Measurements from ENCODE around the gene BTBD17. TPM values are rescaled to one million over a fixed set of nuclear protein-coding genes. Genes with fewer than 3 reads are reported as not detected.

The BTBD17 gene
- total and polyA plus RNA-seq, 2 experiments from 2014 or later, result 1.9 to 5.0 TPM

GRCh38 chr17:74367206-74367605 is 5.5 kb upstream of the BTBD17 start, which contains the start of gene GPR142:
TSS of gene GPR142 (plus strand) at chr17:74367506. CDS start at chr17:74369541, 2,035 bp downstream.
- Mint-ChIP-seq H3K4me1 (peaks cover 22% of the 10 kb centered on the region), H3K9me3 (no peaks in the 10 kb centered on the region), H3K27ac (no peak within 1 kb of the TSS), H3K27me3 (ENCODE audit: insufficient read depth, low read depth, poor library complexity) (peaks cover 16% of the 10 kb centered on the region), H3K36me3 (ENCODE audit: low read depth) (no peaks in the 10 kb centered on the region), H3K4me3 (no peak within 1 kb of the TSS)
- no peak within 1 kb of the TSS for H3K4me3 ChIP-seq
- no peak within 1 kb of the TSS for H3K4me2 ChIP-seq
- H3K4me1 ChIP-seq (ENCODE audit: insufficient read depth), result peaks cover 7% of the 10 kb centered on the region
- H3K9me2 ChIP-seq (ENCODE audit: insufficient read depth), result no peaks in the 10 kb centered on the region
- H3F3A ChIP-seq (replicated peaks; ENCODE audit: low read depth), result no peaks in the 10 kb centered on the region
- no peak within 1 kb of the TSS for H2AFZ ChIP-seq
- no peaks in the 10 kb centered on the region for H4K20me1 ChIP-seq (replicated peaks; ENCODE audit: insufficient read depth)
- no peaks in the 10 kb centered on the region for H3K36me3 ChIP-seq (ENCODE audit: insufficient read depth)
- no peak for ATAC-seq
- DNase-seq (ENCODE audit: low spot score), result no peak
- H3K79me2 ChIP-seq (replicated peaks; ENCODE audit: insufficient read depth), result no peaks in the 10 kb centered on the region
- no peak for TF ChIP-seq POLR2AphosphoS5 (IDR thresholded peaks at IDR 0.05; ENCODE audit: low read depth)
- TF ChIP-seq, protein P1, sequence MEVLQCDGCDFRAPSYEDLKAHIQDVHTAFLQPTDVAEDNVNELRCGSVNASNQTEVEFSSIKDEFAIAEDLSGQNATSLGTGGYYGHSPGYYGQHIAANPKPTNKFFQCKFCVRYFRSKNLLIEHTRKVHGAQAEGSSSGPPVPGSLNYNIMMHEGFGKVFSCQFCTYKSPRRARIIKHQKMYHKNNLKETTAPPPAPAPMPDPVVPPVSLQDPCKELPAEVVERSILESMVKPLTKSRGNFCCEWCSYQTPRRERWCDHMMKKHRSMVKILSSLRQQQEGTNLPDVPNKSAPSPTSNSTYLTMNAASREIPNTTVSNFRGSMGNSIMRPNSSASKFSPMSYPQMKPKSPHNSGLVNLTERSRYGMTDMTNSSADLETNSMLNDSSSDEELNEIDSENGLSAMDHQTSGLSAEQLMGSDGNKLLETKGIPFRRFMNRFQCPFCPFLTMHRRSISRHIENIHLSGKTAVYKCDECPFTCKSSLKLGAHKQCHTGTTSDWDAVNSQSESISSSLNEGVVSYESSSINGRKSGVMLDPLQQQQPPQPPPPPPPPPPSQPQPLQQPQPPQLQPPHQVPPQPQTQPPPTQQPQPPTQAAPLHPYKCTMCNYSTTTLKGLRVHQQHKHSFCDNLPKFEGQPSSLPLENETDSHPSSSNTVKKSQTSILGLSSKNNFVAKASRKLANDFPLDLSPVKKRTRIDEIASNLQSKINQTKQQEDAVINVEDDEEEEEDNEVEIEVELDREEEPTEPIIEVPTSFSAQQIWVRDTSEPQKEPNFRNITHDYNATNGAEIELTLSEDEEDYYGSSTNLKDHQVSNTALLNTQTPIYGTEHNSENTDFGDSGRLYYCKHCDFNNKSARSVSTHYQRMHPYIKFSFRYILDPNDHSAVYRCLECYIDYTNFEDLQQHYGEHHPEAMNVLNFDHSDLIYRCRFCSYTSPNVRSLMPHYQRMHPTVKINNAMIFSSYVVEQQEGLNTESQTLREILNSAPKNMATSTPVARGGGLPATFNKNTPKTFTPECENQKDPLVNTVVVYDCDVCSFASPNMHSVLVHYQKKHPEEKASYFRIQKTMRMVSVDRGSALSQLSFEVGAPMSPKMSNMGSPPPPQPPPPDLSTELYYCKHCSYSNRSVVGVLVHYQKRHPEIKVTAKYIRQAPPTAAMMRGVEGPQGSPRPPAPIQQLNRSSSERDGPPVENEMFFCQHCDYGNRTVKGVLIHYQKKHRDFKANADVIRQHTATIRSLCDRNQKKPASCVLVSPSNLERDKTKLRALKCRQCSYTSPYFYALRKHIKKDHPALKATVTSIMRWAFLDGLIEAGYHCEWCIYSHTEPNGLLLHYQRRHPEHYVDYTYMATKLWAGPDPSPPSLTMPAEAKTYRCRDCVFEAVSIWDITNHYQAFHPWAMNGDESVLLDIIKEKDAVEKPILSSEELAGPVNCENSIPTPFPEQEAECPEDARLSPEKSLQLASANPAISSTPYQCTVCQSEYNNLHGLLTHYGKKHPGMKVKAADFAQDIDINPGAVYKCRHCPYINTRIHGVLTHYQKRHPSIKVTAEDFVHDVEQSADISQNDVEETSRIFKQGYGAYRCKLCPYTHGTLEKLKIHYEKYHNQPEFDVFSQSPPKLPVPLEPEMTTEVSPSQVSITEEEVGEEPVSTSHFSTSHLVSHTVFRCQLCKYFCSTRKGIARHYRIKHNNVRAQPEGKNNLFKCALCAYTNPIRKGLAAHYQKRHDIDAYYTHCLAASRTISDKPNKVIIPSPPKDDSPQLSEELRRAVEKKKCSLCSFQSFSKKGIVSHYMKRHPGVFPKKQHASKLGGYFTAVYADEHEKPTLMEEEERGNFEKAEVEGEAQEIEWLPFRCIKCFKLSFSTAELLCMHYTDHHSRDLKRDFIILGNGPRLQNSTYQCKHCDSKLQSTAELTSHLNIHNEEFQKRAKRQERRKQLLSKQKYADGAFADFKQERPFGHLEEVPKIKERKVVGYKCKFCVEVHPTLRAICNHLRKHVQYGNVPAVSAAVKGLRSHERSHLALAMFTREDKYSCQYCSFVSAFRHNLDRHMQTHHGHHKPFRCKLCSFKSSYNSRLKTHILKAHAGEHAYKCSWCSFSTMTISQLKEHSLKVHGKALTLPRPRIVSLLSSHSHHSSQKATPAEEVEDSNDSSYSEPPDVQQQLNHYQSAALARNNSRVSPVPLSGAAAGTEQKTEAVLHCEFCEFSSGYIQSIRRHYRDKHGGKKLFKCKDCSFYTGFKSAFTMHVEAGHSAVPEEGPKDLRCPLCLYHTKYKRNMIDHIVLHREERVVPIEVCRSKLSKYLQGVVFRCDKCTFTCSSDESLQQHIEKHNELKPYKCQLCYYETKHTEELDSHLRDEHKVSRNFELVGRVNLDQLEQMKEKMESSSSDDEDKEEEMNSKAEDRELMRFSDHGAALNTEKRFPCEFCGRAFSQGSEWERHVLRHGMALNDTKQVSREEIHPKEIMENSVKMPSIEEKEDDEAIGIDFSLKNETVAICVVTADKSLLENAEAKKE (CRISPR knock-in tag; IDR thresholded peaks at IDR 0.05), result no peak
- no peak within 1 kb of the TSS for H3K27ac ChIP-seq (ENCODE audit: low read depth)
- no peaks in the 10 kb centered on the region for H3K27me3 ChIP-seq (ENCODE audit: insufficient read depth)

GRCh38 chr17:74362810-74363498 is 1.3 kb upstream of the BTBD17 start:
- DNase-seq (ENCODE audit: low spot score), result no peak
- H3F3A ChIP-seq (replicated peaks; ENCODE audit: low read depth), result no peaks in the 10 kb centered on the region
- peaks cover 3% of the 10 kb centered on the region for H3K27me3 ChIP-seq (ENCODE audit: insufficient read depth)
- no peaks in the 10 kb centered on the region for H3K9me2 ChIP-seq (ENCODE audit: insufficient read depth)
- peaks cover 14% of the 10 kb centered on the region for H3K4me1 ChIP-seq (ENCODE audit: insufficient read depth)
- H3K36me3 ChIP-seq (ENCODE audit: insufficient read depth), result no peaks in the 10 kb centered on the region
- peak overlapping the region; percentile 72; the same call in 1 of the 3 replicates for H3K4me3 Mint-ChIP-seq
- H3K9me3 Mint-ChIP-seq, result no peaks in the 10 kb centered on the region
- peaks cover 6% of the 10 kb centered on the region; the same call in 2 of the 3 replicates for H3K36me3 Mint-ChIP-seq (ENCODE audit: low read depth)
- peaks cover 33% of the 10 kb centered on the region for H3K4me1 Mint-ChIP-seq
- peak overlapping the region; percentile 84; the same call in 1 of the 2 replicates for H3K27ac Mint-ChIP-seq
- H2AFZ ChIP-seq, result 0 out of 2 replicates have a peak overlapping the region, but pooled peaks have one; percentile 87
- no peaks in the 10 kb centered on the region for H4K20me1 ChIP-seq (replicated peaks; ENCODE audit: insufficient read depth)
- ATAC-seq, result no peak
- TF ChIP-seq EZH2phosphoT487 (IDR thresholded peaks at IDR 0.05; ENCODE audit: unreplicated experiment) (no peak), EZH2 (IDR thresholded peaks at IDR 0.05; ENCODE audit: low read depth, unreplicated experiment) (no peak), POLR2AphosphoS5 (IDR thresholded peaks at IDR 0.05; ENCODE audit: low read depth) (no peak)
- TF ChIP-seq, protein P2, sequence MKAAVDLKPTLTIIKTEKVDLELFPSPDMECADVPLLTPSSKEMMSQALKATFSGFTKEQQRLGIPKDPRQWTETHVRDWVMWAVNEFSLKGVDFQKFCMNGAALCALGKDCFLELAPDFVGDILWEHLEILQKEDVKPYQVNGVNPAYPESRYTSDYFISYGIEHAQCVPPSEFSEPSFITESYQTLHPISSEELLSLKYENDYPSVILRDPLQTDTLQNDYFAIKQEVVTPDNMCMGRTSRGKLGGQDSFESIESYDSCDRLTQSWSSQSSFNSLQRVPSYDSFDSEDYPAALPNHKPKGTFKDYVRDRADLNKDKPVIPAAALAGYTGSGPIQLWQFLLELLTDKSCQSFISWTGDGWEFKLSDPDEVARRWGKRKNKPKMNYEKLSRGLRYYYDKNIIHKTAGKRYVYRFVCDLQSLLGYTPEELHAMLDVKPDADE (IDR thresholded peaks at IDR 0.05), result no peak
- TF ChIP-seq, protein P3, sequence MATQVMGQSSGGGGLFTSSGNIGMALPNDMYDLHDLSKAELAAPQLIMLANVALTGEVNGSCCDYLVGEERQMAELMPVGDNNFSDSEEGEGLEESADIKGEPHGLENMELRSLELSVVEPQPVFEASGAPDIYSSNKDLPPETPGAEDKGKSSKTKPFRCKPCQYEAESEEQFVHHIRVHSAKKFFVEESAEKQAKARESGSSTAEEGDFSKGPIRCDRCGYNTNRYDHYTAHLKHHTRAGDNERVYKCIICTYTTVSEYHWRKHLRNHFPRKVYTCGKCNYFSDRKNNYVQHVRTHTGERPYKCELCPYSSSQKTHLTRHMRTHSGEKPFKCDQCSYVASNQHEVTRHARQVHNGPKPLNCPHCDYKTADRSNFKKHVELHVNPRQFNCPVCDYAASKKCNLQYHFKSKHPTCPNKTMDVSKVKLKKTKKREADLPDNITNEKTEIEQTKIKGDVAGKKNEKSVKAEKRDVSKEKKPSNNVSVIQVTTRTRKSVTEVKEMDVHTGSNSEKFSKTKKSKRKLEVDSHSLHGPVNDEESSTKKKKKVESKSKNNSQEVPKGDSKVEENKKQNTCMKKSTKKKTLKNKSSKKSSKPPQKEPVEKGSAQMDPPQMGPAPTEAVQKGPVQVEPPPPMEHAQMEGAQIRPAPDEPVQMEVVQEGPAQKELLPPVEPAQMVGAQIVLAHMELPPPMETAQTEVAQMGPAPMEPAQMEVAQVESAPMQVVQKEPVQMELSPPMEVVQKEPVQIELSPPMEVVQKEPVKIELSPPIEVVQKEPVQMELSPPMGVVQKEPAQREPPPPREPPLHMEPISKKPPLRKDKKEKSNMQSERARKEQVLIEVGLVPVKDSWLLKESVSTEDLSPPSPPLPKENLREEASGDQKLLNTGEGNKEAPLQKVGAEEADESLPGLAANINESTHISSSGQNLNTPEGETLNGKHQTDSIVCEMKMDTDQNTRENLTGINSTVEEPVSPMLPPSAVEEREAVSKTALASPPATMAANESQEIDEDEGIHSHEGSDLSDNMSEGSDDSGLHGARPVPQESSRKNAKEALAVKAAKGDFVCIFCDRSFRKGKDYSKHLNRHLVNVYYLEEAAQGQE (IDR thresholded peaks at IDR 0.05; ENCODE audit: unreplicated experiment), result no peak
- H3K27ac ChIP-seq (ENCODE audit: low read depth), result no peak overlapping the region
- peaks cover 22% of the 10 kb centered on the region for H3K27me3 Mint-ChIP-seq (ENCODE audit: insufficient read depth, low read depth, poor library complexity)
- peak overlapping the region; percentile 78 for H3K4me2 ChIP-seq
- no peaks in the 10 kb centered on the region for H3K79me2 ChIP-seq (replicated peaks; ENCODE audit: insufficient read depth)
- no peak overlapping the region for H3K4me3 ChIP-seq

Data from GM23338 (cell line).